Fibroblast of peridontal ligament (primary cell): ENCODE data around the gene PEAK1.
"Not testable (repeated sequence)": the region's sequence is repeated elsewhere in the genome, so short reads cannot be mapped to it uniquely, and the experiment has no call there.

Experiments
- DNase-seq: peaks from one replicate; pipeline ENCODE4 v3.0.0-alpha.2; 2010; ENCODE audit errors: extremely low read depth

PEAK1 gene

GRCh38 chr15:77173487-77173886 is 246.4 kb downstream of the PEAK1 start:
- no peak for DNase-seq

GRCh38 chr15:77171221-77171967 is 248.5 kb downstream of the PEAK1 start:
- DNase-seq = no peak

- DNase-seq = peak; percentile 31
Observed at GRCh38 chr15:77168616-77169015, 251.3 kb downstream of the PEAK1 start.

GRCh38 chr15:77168141-77168540 is 251.8 kb downstream of the PEAK1 start:
- no peak for DNase-seq

GRCh38 chr15:77167406-77167805 is 252.5 kb downstream of the PEAK1 start:
- DNase-seq = peak; percentile 50

GRCh38 chr15:77163781-77164384 is 256.0 kb downstream of the PEAK1 start:
- DNase-seq = no peak

GRCh38 chr15:77162872-77163633 is 256.9 kb downstream of the PEAK1 start:
- DNase-seq = no peak

GRCh38 chr15:77160562-77161478 is 259.1 kb downstream of the PEAK1 start:
- no peak for DNase-seq

GRCh38 chr15:77156000-77156399 is 263.9 kb downstream of the PEAK1 start:
- not testable (repeated sequence) for DNase-seq

GRCh38 chr15:77148191-77148590 is 271.7 kb downstream of the PEAK1 start:
- DNase-seq = no peak

- DNase-seq = no peak
Observed at GRCh38 chr15:77145370-77145769, 274.5 kb downstream of the PEAK1 start.

- DNase-seq = peak; percentile 99
Observed at GRCh38 chr15:77144492-77145070, 275.3 kb downstream of the PEAK1 start.

GRCh38 chr15:77144026-77144425 is 275.9 kb downstream of the PEAK1 start:
- no peak for DNase-seq

- DNase-seq = no peak
Observed at GRCh38 chr15:77143616-77144015, 276.3 kb downstream of the PEAK1 start.

GRCh38 chr15:77143191-77143590 is 276.7 kb downstream of the PEAK1 start:
- no peak for DNase-seq

- DNase-seq = no peak
Observed at GRCh38 chr15:77140220-77140619, 279.7 kb downstream of the PEAK1 start.

GRCh38 chr15:77139312-77139711 is 280.6 kb downstream of the PEAK1 start:
- DNase-seq = no peak

- DNase-seq = no peak
Observed at GRCh38 chr15:77138167-77138522, 281.8 kb downstream of the PEAK1 start.

GRCh38 chr15:77135181-77135580 is 284.7 kb downstream of the PEAK1 start:
- DNase-seq = no peak

GRCh38 chr15:77130315-77130930 is 289.5 kb downstream of the PEAK1 start:
- DNase-seq = no peak

GRCh38 chr15:77127626-77128025 is 292.3 kb downstream of the PEAK1 start:
- DNase-seq = no peak
